ENCODE measurements around the gene SLK.

- TF ChIP-seq, protein P1, sequence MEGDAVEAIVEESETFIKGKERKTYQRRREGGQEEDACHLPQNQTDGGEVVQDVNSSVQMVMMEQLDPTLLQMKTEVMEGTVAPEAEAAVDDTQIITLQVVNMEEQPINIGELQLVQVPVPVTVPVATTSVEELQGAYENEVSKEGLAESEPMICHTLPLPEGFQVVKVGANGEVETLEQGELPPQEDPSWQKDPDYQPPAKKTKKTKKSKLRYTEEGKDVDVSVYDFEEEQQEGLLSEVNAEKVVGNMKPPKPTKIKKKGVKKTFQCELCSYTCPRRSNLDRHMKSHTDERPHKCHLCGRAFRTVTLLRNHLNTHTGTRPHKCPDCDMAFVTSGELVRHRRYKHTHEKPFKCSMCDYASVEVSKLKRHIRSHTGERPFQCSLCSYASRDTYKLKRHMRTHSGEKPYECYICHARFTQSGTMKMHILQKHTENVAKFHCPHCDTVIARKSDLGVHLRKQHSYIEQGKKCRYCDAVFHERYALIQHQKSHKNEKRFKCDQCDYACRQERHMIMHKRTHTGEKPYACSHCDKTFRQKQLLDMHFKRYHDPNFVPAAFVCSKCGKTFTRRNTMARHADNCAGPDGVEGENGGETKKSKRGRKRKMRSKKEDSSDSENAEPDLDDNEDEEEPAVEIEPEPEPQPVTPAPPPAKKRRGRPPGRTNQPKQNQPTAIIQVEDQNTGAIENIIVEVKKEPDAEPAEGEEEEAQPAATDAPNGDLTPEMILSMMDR (conservative IDR thresholded peaks at IDR 0.05; ENCODE audit: low read length), result no peak
- no peak for TF ChIP-seq EZH2phosphoT487 (IDR thresholded peaks at IDR 0.05; ENCODE audit: borderline replicate concordance)
Observed at GRCh38 chr10:104077247-104077646, 110.3 kb downstream of the SLK start.
